ENCODE results near the gene ASCC2. TPM values are rescaled to one million over a fixed set of nuclear protein-coding genes. Genes with fewer than 3 reads are reported as not detected.

ASCC2 gene
- total and polyA plus RNA-seq, 8 donors: 51.2 to 58.3 (median 54.4) TPM

GRCh38 chr22:29801153-29801552, 36.9 kb downstream of the ASCC2 start:
- Histone ChIP-seq H3K4me1 (peaks cover 19 to 40% of the 10 kb centered on the region in 2 donors), H3K4me3 (no peak overlapping the region), H3K27ac (peak overlapping the region; percentile 64 to 65), H3K27me3 (no peaks in the 10 kb centered on the region), H3K36me3 (peaks cover 0 to 90% of the 10 kb centered on the region in 2 donors), H3K9me3 (no peaks in the 10 kb centered on the region)
- TF ChIP-seq CTCF (IDR thresholded peaks at IDR 0.05): no peak
- intact Hi-C loops (cut with DNase I): no loop called here
- ATAC-seq: peak; percentile 44
- no peak for DNase-seq

DNA sequence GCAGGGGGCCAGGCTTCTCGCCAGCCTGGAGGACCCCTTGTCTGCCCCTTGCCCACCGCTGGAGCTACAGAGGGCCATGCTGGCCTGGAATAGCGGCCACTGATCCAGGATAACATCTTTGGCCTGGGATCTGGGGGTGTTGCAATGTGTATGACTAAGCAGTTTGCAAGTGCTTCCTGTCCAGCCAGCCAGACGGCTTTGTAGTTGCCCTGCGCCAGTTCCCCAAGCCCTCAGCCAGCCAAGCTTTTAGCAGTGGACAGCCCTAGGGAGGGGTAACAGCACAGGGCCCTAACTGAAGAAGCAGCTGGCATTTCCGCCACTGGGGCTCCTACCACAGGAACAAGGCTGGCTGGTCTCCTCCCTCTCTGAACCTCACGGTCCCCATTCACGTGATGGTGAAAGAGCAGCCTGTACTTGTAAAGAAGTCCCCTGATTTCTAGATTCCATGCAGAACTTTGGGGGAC, 38.8 kb downstream of the ASCC2 start:
- peak in 1 of 2 donors; percentile 36 for TF ChIP-seq CTCF (IDR thresholded peaks at IDR 0.05)
- Histone ChIP-seq H3K4me1 (peaks cover 19 to 40% of the 10 kb centered on the region in 2 donors), H3K9me3 (no peaks in the 10 kb centered on the region), H3K27ac (peak overlapping the region; percentile 79 to 86), H3K36me3 (peaks cover 0 to 90% of the 10 kb centered on the region in 2 donors), H3K27me3 (no peaks in the 10 kb centered on the region), H3K4me3 (no peak overlapping the region)
- ATAC-seq: peak; percentile 94
- intact Hi-C loops (cut with DNase I): no loop called here
- peak in 3 of 4 donors; percentile 80 to 94 (median 93) for DNase-seq

DNA sequence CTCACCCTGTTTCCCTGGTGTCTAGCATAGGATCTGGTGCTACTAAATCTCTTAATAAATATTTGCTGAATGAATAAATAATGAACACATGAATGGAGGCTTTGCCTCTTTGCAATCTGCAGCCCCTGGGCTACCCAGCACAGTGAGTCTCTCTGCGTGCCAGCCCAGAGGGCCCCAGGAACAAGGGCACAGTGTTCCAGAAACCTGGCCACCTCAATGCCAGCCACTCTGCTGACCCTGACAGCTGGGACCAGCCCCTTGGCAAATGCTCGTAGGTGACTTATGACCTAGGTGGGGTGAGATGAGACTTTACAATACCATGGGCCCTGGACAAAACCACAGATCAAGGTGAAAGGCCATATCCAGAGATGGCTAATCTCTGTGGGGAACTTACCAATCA, 39.3 kb downstream of the ASCC2 start:
- Histone ChIP-seq H3K27ac (peak overlapping the region; percentile 79 to 86), H3K4me3 (no peak overlapping the region), H3K27me3 (no peaks in the 10 kb centered on the region), H3K4me1 (peaks cover 19 to 40% of the 10 kb centered on the region in 2 donors), H3K9me3 (no peaks in the 10 kb centered on the region), H3K36me3 (peaks cover 0 to 90% of the 10 kb centered on the region in 2 donors)
- DNase-seq (no peak), ATAC-seq (no peak)
- intact Hi-C loops (cut with DNase I): no loop called here
- TF ChIP-seq CTCF (IDR thresholded peaks at IDR 0.05): no peak

DNA sequence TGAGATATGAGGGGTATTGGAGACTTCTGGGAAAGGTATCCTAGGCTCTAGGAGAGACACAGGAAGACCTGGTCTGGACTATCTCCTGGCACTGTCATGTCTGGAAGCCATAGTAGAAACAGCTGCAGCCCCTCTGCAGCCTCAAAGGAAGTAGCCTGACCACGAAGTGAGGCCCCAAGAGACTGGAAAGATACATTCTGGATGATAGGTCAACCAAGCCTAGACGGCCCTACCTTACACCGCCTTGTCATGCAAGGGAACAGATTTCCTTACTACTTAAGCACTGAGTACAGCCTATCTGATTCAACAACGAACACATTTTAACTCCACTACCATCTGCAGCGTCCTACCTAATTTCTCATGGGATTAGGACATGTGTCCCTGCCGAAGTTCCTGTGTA, 39.8 kb downstream of the ASCC2 start:
- no peak for ATAC-seq
- Histone ChIP-seq H3K27me3 (no peaks in the 10 kb centered on the region), H3K4me1 (peaks cover 19 to 40% of the 10 kb centered on the region in 2 donors), H3K4me3 (no peak overlapping the region), H3K27ac (peak overlapping the region; percentile 79 to 86), H3K9me3 (no peaks in the 10 kb centered on the region), H3K36me3 (peaks cover 0 to 90% of the 10 kb centered on the region in 2 donors)
- intact Hi-C loops (cut with DNase I): no loop called here
- no peak for DNase-seq
- TF ChIP-seq CTCF (IDR thresholded peaks at IDR 0.05): no peak

GRCh38 chr22:29797351-29797750, 40.7 kb downstream of the ASCC2 start:
- Histone ChIP-seq H3K4me3 (no peak overlapping the region), H3K4me1 (peaks cover 19 to 40% of the 10 kb centered on the region in 2 donors), H3K36me3 (peaks cover 0 to 90% of the 10 kb centered on the region in 2 donors), H3K27ac (peak overlapping the region in 1 of 2 donors; percentile 53), H3K9me3 (no peaks in the 10 kb centered on the region), H3K27me3 (no peaks in the 10 kb centered on the region)
- DNase-seq (peak in 1 of 4 donors; percentile 56), ATAC-seq (no peak)
- intact Hi-C loops (cut with DNase I): no loop called here
- no peak for TF ChIP-seq CTCF (IDR thresholded peaks at IDR 0.05)

All from left lung (tissue), 10 donors.